A172 (cell line): Measurements from ENCODE around the gene WDR45. TPM values are rescaled to one million over a fixed set of nuclear protein-coding genes. Genes with fewer than 3 reads are reported as not detected.

Experiments
- DNase-seq: peaks from one replicate; pipeline ENCODE4 v3.0.0-alpha.2; 2015; ENCODE audit warnings: low spot score
- total RNA-seq: library from RNA; depleted of rRNA; stranded (reverse); fragments of >200 nt; shearing (Covaris generic); gene quantifications from 2 replicates; pipeline ENCODE4 v1.2.3, GENCODE V29; 2014

The WDR45 gene
- total RNA-seq, 1 experiment from 2014 or later: 64.6 TPM

DNA sequence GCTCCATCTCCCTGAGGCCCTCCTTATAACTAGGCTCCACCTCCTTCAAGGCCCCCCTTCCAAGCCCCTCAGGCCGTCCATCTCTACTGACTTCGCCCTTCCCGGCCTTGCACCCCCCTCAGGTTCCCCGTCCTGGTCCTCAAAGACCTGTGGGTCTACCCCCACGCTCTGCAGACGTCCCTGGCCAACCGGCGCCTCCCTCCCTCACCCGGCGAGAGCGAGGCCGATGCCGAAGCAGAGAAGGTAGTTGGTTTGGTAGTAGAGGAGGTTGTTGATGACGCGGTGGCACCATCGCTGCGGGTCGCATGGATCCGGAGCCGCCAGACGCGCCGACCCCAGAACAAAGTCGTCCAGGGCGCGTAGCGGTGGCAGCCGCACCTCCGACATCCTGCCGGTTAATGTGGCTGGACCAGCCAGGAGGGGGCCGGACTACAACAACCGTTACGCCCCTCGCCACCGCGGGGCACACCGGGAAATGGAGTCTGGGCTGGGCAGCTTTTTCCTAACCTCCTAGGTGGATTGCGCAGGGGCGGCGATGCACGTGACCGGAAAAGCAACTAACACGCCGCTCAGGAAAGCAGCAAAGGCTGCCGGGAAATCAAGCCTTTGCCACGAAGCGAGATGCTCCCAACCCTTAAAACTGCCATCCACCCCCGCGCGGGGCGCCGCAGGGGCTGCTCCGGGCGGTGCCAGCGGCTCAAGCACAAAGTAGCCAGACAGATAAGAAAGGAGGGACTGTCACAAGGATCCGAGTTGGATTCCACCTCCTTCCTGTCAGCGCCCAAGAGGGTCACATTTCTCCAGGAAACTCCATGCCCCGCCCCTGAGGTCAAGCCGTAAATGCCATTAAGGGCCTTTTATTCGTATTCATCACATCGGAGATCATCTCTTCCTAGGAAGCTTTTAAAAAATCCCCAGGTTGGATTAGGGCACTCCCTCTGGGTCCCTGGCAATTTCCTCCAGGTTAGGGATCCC, 5.8 kb downstream of the WDR45 start, which contains the start of gene PRAF2:
Gene PRAF2, minus strand, starts transcription at position 402 of the 975 bp plus-strand sequence. Its CDS starts 15 bp downstream, at position 387.
- peak; percentile 84 for DNase-seq

DNA sequence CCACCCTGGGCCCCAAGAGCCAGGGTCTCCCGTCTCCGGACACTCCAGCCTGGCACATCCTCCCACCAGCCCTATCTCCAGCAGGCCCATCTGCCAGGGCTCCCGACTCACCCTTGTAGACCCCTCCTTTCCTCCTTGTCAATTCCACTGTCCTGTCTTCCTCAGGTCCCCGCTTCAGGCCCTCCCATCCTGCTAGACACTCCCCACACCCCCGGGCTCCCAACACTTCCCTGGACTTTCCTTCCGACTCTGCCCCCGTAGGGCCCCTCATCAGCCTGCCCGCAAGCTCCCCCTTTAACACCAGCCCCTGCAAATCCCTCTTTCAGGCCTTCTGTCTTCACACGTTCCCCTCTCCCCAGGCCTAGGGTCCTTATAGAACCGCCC, 7.0 kb downstream of the WDR45 start:
- DNase-seq: no peak

DNA sequence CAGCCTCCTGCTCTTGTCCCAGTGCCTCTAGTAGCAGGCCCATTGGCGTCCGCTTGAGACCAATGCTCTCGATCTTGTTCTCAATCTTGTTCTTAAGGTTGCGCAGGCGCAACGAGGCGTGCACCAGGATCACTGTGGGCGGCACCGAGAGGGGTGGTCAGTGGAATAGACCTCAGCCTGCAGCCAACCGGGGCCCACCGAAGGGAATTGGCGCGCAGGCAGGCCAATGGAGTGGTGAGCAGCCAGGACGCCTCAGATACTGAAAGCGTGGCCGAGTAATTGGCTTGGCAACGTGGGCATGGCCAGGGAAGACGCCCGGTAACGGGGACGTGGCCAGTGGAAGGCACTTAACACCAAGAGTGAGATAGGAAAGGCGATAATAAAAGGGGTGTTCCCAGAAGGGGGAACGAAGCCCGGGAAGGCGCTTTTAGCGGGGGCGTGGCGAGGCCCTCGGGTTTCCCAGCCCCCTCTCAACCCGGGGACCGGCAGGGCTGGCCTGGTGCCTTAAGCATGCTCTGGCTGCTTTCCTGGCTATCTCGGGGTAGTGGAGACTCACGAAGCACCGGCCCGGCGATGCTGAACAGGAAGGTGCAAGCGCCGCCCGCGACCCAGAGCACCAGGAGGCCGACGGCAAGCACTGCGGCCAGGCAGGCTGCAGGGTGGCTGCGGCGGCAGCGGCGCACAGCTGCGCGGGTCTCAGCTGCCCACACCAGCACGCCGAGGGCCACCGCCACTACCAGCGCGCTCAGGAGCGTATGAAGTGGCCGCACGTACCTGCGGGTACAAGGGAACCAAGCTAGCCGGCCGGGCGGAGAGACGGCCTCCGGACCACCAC, 7.6 kb downstream of the WDR45 start:
- DNase-seq: no peak

DNA sequence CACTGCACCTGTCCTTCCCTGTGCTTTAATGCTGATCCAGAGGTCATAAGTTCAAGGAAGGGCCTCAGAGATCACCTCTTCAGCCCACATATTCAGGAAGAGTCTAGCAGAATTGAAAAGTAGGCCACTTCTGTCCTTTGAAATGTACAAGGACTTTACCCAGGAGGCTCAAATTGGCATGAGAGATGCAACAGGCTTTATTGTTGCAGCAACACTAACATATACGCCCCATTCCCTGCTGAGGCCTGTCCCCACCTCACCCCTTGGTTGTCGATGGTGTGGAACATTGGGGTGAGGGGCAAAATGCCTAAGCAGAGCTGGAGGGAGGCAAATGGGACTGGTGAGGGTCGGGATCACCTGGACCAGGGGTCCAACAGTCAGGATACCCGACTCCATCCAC, 8.7 kb downstream of the WDR45 start:
- no peak for DNase-seq

DNA sequence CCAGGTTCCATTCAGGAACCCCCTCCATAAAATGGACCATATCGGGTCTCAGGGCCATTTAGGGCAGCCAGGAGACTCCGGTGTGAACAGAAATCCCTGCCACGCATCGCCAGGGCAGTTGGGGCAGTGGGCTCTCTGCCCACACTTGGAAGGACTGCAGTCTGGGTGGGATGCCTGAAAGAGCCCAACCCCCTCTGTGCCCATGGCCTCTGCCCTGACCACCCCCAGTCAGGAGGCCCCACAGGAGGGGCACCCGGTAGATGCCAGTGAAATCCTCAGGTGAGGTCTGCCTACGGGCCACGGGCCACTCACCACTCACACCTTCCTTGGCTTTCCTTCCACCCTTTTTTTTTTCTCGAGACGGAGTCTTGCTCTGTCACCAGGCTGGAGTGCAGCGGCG, 10.6 kb downstream of the WDR45 start:
- no peak for DNase-seq

DNA sequence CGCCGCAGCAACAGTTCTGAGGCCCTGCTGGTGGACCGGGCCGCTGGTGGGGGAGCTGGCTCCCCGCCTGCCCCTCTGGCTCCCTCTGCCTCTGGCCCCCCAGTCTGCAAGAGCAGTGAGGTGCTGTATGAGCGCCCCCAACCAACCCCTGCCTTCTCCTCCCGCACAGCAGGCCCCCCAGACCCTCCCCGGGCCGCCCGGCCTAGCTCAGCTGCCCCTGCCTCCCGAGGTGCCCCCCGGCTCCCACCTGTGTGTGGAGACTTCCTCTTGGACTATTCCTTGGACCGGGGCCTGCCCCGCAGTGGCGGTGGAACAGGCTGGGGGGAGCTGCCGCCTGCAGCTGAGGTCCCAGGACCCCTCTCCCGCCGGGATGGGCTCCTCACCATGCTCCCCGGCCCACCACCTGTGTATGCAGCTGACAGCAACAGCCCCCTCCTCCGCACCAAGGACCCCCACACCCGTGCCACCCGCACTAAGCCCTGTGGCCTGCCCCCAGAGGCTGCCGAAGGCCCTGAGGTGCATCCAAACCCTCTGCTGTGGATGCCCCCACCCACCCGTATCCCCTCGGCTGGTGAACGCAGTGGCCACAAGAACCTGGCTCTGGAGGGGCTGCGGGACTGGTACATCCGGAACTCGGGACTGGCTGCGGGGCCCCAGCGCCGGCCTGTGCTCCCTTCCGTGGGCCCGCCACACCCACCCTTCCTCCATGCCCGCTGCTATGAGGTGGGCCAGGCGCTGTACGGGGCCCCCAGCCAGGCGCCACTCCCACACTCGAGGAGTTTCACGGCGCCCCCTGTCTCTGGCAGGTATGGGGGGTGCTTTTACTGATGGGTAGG, 12.2 kb downstream of the WDR45 start:
- DNase-seq: no peak

DNA sequence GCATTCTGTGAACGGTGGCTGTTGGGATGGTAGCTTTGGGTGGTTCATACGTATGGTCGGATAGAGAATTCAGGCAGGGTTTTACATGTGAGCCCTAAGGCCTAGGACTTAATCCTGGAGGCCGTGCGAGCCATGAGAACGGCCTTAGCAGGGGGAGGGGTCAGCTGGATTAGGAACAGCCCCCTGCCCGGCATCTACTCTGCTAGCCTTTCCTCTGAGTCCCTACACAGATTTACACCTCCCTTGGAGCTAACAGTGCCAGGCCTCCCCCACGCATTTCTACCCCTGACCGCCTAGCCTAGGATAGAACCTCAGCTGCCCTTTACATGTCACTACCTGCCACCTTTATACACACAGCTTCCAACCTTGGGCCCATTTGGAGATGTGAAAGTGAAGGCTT, 13.0 kb downstream of the WDR45 start:
- DNase-seq: no peak

DNA sequence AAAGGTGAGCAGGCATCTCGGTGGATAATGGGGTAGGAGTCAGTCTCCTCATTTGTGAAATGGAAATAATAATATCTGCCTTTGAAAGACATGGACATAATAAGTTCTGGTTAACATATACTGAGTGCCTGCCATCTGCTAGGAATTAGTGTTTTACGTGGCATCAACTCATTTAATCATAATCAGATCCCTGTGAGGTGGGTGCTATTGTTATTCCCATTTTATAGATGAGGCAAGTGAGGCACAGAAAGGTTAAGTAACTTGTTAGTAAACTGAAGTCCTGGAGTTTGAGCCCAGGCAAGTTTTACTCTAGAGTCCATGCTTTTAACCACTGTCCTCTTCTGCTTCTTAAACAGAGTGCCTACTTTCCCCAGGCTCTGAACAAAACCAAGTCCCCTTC, 13.4 kb downstream of the WDR45 start:
- no peak for DNase-seq

DNA sequence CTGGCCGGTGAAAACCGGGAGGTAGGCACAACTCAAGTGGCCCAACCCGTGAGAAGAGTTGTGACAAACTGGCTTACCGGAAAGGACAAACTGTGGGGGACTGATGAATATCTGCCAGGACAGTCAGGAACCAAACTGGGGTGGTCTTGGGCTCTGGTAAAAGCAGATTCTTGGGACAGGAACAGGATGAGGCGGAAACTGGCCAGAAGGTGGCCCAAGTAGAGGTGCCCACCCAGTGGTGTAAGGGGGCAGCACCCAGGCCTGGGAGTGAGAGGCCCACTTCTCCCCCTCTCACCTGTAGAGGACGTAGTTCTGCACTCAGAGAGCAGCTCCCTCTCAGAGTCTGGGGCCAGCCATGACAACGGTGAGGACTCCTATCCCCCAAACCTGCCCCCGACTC, 15.0 kb downstream of the WDR45 start:
- no peak for DNase-seq

DNA sequence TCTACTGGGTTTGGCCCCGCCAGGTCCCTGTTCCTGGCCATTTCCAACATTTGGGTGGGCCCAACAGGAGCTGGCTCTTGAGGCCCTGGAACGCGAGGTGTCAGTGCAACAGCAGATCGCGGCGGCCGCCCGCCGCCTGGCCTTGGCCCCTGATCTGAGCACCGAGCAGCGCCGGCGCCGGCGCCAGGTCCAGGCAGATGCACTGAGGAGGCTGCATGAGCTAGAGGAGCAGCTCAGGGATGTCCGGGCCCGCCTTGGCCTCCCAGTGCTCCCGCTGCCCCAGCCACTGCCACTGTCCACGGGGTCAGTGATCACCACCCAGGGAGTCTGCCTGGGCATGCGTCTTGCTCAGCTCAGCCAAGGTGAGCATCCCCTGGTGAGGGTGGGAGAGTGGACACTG, 15.4 kb downstream of the WDR45 start:
- no peak for DNase-seq

DNA sequence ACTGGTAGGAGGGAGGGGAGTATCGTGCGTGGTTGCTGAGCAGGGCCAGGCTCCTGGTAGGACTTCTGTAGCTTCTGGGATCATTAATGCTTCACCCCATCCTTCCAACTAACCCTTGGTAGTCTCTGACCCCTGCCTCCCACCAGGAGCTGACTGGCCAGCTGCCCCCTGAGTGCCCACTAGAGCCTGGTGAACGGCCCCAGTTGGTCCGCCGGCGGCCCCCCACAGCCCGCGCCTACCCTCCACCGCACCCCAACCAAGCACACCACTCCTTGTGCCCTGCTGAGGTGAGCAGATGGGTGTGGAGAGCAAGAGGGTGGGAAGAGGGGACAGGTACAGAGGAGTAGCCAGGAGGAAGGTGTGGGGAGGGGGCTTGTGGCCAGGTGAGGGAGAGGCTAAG, 16.0 kb downstream of the WDR45 start:
- no peak for DNase-seq

DNA sequence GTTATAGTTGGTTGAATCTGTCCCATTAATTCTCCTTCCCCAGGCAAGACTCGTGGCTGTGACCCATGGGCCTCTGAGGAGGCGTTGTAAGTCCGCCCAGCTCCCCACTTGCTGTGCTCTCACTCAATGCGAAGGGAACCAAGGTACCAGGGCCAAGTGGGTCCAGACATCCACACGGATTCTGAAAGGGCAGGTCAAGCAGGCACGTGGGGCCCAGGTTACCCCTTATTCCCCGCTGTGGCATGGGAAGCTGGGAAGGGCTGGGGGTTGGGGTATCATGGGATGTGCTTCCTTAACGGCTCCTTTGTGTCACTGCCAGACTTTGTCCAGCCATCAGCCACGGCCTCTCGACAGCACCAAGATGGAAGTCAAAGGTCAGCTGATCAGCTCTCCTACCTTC, 17.8 kb downstream of the WDR45 start:
- no peak for DNase-seq

DNA sequence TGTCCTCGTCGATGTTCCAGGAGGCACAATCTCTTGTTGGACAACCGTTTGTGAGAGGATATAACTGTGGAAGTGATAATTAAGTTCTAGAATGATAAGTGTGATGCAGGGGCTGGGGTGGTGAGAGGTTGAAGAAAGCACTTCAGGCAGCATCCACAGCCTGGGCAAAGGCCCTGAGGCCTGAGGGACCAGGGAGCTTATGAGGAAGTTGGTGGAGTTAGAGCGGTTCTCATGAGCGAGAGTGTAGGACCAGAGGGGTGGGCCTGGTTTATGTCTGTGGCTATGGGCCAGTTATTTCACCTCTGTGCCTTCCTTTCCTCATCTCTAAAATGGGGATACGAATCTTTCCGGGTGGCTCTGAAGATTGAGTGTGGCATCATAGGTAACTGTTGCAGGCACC, 18.2 kb downstream of the WDR45 start:
- DNase-seq: no peak

DNA sequence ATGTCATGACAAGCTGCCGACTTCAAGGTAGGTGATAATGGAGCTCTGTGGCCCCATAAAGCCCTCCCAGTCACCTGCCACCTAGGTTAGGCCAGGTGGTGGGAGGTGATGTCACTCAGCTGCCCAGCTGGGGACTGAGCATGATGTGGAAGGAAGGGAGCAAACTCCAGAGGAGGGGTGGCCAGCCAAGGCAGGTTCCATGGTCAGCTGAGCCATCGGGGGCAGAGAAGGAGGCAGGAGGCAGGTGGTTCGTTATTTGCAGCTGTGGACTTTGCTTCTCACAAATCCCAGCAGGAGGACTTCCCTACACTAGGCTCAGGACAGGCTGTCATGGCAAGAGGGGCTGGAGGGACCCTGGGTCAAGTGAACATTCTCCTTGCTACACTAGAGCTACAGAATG, 18.8 kb downstream of the WDR45 start:
- DNase-seq: no peak

DNA sequence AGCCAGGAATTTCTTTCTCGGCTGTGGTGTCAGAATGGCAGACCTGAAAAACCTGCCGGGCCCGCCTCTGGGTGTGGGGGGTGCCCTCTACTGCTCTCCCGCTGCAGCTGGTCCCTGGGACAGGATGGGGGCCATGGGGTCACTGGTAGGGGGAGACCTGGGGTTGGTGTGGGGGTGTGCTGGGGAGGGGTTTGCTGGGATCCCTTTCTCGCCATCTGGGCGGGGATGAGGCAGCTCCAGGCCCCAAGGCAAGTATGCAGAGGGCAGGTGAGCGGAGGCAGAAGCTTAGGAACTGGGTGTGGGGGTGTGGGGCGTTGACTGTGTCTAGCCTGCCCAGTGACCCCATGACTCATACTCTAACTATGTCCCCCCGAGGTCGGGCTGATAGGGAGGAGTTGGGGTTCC, 20.0 kb downstream of the WDR45 start:
- no peak for DNase-seq

DNA sequence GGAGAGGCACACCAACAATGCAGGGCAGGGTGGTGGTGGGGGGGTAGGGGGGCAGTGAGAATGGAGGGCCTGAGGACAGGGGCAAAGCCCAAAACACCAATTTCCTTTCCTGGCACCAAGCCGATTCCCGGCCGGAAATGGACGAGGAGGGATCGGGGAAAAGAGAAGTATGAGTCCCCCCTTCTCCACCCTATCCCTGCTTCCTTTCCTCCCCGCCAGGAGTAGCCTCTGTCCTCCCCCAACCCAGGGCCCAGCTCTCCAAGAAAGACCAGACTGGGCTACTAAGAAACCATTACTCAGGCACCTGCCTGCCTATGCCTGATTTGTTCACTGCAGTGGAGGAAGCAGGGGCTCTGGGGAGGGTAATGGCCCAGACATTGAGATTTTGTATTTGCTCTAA, 20.5 kb downstream of the WDR45 start:
- no peak for DNase-seq

DNA sequence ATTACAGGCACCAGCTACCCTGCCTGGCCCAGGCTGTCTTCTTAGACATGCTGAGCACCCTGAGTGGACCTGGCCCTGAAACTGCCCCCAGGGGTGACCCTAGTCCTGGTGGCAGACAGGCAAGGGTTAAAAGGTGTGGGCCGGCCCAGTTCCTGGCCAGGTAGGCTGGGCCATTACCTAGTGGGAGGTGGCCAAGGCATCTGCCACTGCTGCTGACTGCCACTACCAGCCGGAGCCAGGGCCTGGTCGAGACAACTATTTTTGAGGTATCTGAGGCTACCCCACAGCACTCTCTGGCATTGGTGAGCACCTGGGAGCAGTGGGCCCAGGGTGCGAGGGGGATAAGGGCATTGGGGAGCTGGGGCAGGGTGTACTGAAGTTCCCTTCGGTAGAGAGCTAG, 20.9 kb downstream of the WDR45 start, which contains the start of gene CCDC120:
Gene CCDC120, plus strand, starts transcription at position 206 of the 400 bp plus-strand sequence. CDS start 3,043 bp downstream, outside the sequence.
- DNase-seq: no peak

DNA sequence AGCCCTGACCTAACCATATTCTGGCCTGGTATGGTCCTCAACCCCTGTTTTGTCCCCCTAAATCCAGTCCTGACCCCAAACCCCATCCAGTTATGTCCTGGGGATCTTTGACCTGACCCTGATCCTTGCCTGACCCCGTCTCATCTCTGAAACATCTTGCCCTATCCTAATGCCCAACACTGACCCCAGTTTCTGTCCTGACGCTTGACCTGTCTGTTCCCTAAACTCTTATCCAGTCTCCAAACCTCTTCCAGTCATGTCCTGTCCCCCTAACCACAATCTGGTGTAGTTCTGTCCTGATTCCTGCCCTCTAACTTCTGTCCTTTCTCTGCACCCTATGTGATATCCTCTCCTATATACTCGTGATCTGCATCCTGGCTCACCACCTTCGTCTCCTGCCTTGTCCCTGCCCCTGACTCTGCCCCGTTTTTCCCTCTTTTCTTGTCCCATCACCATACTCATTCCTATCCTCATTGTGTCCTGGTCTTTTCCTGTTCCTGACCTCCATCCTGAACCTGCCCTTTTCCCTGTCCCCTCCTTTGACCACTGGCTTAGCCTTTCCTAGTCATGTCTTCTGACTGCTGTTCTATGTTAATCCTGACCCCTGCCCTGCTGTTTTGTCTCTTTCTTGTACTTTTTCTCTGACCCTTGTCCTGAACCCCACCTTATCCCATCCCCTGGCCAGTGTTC, 25.5 kb downstream of the WDR45 start:
- DNase-seq: no peak

DNA sequence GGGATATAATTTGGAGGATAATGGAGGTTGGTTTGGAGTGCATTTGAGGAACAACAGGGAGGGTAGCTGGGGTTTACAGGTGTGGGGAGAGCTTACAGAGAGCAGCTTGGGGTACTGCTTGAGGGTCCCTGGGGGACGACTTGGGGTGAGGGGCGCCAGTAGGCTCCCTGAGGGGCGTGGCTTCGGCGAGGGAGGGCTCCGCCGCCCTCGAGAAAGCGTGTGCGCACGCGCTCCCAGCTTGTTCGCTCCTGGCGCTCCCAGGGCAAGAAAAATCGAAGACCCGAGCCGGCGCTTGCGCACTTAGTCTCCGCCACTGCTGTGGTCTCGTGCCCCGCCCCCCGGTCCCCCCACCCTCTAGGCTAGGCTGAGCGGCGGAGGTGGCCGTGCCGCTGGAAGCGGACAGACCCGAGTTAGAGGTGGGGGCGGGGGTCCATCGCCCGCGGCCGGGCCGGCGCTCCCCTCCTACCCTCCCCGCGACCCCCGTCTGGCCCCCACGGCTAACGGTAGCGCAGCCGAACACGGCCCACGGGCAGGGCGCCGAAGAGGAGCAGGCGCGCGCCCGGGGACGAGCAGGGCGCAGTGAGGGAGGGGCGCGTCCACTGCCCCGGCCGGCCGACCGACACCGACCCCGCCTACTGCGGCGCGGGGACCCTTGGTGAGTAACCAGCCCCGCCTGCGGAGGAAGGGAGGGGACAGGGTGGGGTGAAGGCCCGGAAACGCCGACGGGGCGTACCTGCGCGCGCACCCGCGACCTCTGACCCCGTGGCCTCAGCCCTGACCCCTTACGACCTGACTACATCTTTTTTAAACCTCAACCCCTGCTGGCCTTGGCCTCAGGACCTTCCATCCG, 26.2 kb downstream of the WDR45 start:
- DNase-seq: no peak

DNA sequence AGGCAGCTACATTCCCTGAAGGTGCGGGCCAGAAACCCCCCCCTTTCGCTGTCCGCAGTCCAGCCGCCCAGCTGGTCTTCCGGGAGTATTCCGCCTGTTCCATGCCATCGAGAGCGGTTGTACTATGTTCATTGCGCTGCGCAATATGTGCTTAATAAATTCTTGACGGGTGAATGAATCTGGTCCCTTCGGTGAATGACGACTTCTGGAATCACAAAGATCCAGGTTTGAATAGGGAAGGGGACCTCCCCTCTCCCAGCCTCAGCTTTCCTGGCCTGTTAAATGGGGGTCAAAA, 35.8 kb downstream of the WDR45 start:
- no peak for DNase-seq
